Activated CD4-positive, CD25-positive, alpha-beta regulatory T cell treated with anti-CD3 and anti-CD28 coated beads, Interleukin-2, amount 50 U/mL, for 16 hours (primary cell): ENCODE data around the gene EPB41.
"Not testable (repeated sequence)": the region's sequence is repeated elsewhere in the genome, so short reads cannot be mapped to it uniquely, and the experiment has no call there.

ENCODE experiments used
- DNase-seq: peaks from one replicate; pipeline ENCODE4 v3.0.0-alpha.2; 2020; ENCODE audit warnings: low read depth, low spot score

Gene EPB41

GRCh38 chr1:29050166-29050565 is 135.8 kb downstream of the EPB41 start:
- no peak for DNase-seq

- DNase-seq = no peak
Measured at GRCh38 chr1:29052100-29052499, 137.7 kb downstream of the EPB41 start.

GRCh38 chr1:29052941-29053340 is 138.6 kb downstream of the EPB41 start:
- DNase-seq = no peak

GRCh38 chr1:29055160-29055559 is 140.8 kb downstream of the EPB41 start:
- no peak for DNase-seq

- DNase-seq = no peak
Measured at GRCh38 chr1:29056256-29056655, 141.9 kb downstream of the EPB41 start.

GRCh38 chr1:29057700-29058099 is 143.3 kb downstream of the EPB41 start:
- no peak for DNase-seq

GRCh38 chr1:29062157-29062942 is 148.0 kb downstream of the EPB41 start:
- no peak for DNase-seq

- no peak for DNase-seq
Measured at GRCh38 chr1:29064064-29064463, 149.7 kb downstream of the EPB41 start.

GRCh38 chr1:29077155-29077554 is 162.8 kb downstream of the EPB41 start:
- no peak for DNase-seq

- DNase-seq = not testable (repeated sequence)
Measured at GRCh38 chr1:29079916-29080629, 165.7 kb downstream of the EPB41 start.

- DNase-seq = no peak
Measured at GRCh38 chr1:29081201-29081600, 166.8 kb downstream of the EPB41 start.

- DNase-seq = no peak
Measured at GRCh38 chr1:29082519-29082918, 168.2 kb downstream of the EPB41 start.

GRCh38 chr1:29083317-29084195 is 169.2 kb downstream of the EPB41 start:
- no peak for DNase-seq

- DNase-seq = no peak
Measured at GRCh38 chr1:29084196-29084521, 169.8 kb downstream of the EPB41 start.

- no peak for DNase-seq
Measured at GRCh38 chr1:29090937-29091618, 176.7 kb downstream of the EPB41 start.

GRCh38 chr1:29092704-29093103 is 178.3 kb downstream of the EPB41 start:
- not testable (repeated sequence) for DNase-seq

GRCh38 chr1:29094433-29094832 is 180.1 kb downstream of the EPB41 start:
- DNase-seq = no peak

GRCh38 chr1:29094954-29095353 is 180.6 kb downstream of the EPB41 start:
- DNase-seq = no peak

- DNase-seq = no peak
Measured at GRCh38 chr1:29096231-29096886, 182.0 kb downstream of the EPB41 start.

- no peak for DNase-seq
Measured at GRCh38 chr1:29099286-29099685, 184.9 kb downstream of the EPB41 start.

GRCh38 chr1:29100487-29100886 is 186.1 kb downstream of the EPB41 start:
- no peak for DNase-seq
